H1 (cell line): ENCODE data around the gene CAD. TPM values are rescaled to one million over a fixed set of nuclear protein-coding genes. Genes with fewer than 3 reads are reported as not detected.

Experiments
- CTCF ChIA-PET: fragments of 300-600 bp; sonication (Branson Sonifier 250); formaldehyde crosslinking; loops from one replicate; lab custom pipeline; 2021; ENCODE audit not compliant: partially characterized antibody; lab: Charles Lee
- POLR2A ChIA-PET: fragments of 300-600 bp; sonication (Branson Sonifier 250); formaldehyde crosslinking; loops from one replicate; lab custom pipeline; 2021; ENCODE audit warnings: inconsistent platforms; ENCODE audit not compliant: partially characterized antibody; lab: Charles Lee
- DNase-seq, 2 experiments: peaks; one replicate each; pipeline versions ENCODE4 v3.0.0 to v3.0.0-alpha.2; 2010 to 2022; ENCODE audit warnings: low spot score in 2 of 2, low read depth in 1 of 2, mixed read lengths in 1 of 2
- FAIRE-seq: peaks from 2 replicates; lab custom pipeline; 2011; peaks lifted over from hg19 to GRCh38; lab: Jason Lieb, UNC
- H2AFZ ChIP-seq: 2 replicates; pipeline ENCODE4 v1.8.1; 2012; ENCODE audit warnings: low read length, inconsistent platforms
- H2AK5ac ChIP-seq: 2 replicates; pipeline ENCODE4 v1.6.1; 2013; ENCODE audit warnings: low read depth, low read length
- H2BK120ac ChIP-seq: replicated peaks from 2 replicates; pipeline ENCODE3; 2013; ENCODE audit warnings: low read depth, low read length, inconsistent platforms
- H2BK12ac ChIP-seq: 2 replicates; pipeline ENCODE4 v1.6.1; 2013; ENCODE audit warnings: low read depth, low read length
- H2BK15ac ChIP-seq: 2 replicates; pipeline ENCODE4 v1.6.1; 2013; ENCODE audit warnings: low read length
- H2BK20ac ChIP-seq: 2 replicates; pipeline ENCODE4 v1.6.1; 2013; ENCODE audit warnings: low read length
- H2BK5ac ChIP-seq: 2 replicates; pipeline ENCODE4 v1.6.1; 2013; ENCODE audit warnings: low read depth, low read length
- H3K14ac ChIP-seq: 2 replicates; pipeline ENCODE4 v1.6.1; 2013; ENCODE audit warnings: inconsistent platforms; ENCODE audit not compliant: insufficient read length
- H3K18ac ChIP-seq: 2 replicates; pipeline ENCODE4 v1.6.1; 2013; ENCODE audit warnings: low read length; ENCODE audit errors: extremely low read depth
- H3K23ac ChIP-seq: 2 replicates; pipeline ENCODE4 v1.6.1; 2013; ENCODE audit warnings: inconsistent platforms; ENCODE audit not compliant: insufficient read length
- H3K23me2 ChIP-seq: 2 replicates; pipeline ENCODE4 v1.6.1; 2013; ENCODE audit warnings: low read depth, low read length
- H3K27ac ChIP-seq: 2 replicates; pipeline ENCODE4 v1.6.1; 2011; ENCODE audit warnings: low read depth, low read length, inconsistent platforms
- H3K27me3 ChIP-seq, 4 experiments: replicated peaks in 1 of 4; 1 replicate in 1 of 4; 2 replicates in 3 of 4; pipeline versions ENCODE4 v1.6.1 to v1.8.1; 2011 to 2013; ENCODE audit warnings: low read length in 3 of 4, mild to moderate bottlenecking in 3 of 4, inconsistent platforms in 2 of 4, mixed read lengths in 2 of 4, moderate library complexity in 1 of 4; ENCODE audit not compliant: control insufficient read depth in 3 of 4, insufficient read depth in 3 of 4; ENCODE audit errors: extremely low read depth in 1 of 4
- H3K36me3 ChIP-seq, 4 experiments: 2 replicates each; pipeline versions ENCODE4 v1.6.1 to v1.8.1; 2011 to 2013; ENCODE audit warnings: mild to moderate bottlenecking in 4 of 4, low read length in 3 of 4, moderate library complexity in 2 of 4, control low read depth in 1 of 4, inconsistent platforms in 1 of 4; ENCODE audit not compliant: insufficient read depth in 4 of 4, control insufficient read depth in 2 of 4
- H3K4ac ChIP-seq: replicated peaks from 2 replicates; pipeline ENCODE3; 2013; ENCODE audit warnings: low read length, low read depth, mixed read lengths, inconsistent platforms; ENCODE audit not compliant: insufficient read length
- H3K4me1 ChIP-seq, 4 experiments: replicated peaks in 1 of 4; 1 replicate in 1 of 4; 2 replicates in 3 of 4; pipeline versions ENCODE4 v1.6.1 to v1.8.1; 2011 to 2013; ENCODE audit warnings: low read length in 3 of 4, inconsistent platforms in 2 of 4, mixed read lengths in 1 of 4; ENCODE audit not compliant: insufficient read depth in 4 of 4, control insufficient read depth in 3 of 4
- H3K4me2 ChIP-seq, 2 experiments: 2 replicates each; pipeline versions ENCODE4 v1.6.1 to v1.8.1; 2011 to 2013; ENCODE audit warnings: low read depth in 2 of 2, low read length in 2 of 2, control low read depth in 1 of 2, inconsistent platforms in 1 of 2, mild to moderate bottlenecking in 1 of 2; ENCODE audit not compliant: insufficient read depth in 1 of 2
- H3K4me3 ChIP-seq, 4 experiments: fragments of 200-600, 300-600 bp in 1 of 4; sonication (generic), shearing (Covaris generic), sonication (Bioruptor Twin) in 1 of 4; 2 replicates each; pipeline versions ENCODE4 v1.5.1 to v1.8.1; 2011 to 2016; ENCODE audit warnings: low read length in 4 of 4, low read depth in 3 of 4, control low read depth in 2 of 4, inconsistent platforms in 2 of 4, mild to moderate bottlenecking in 2 of 4, mixed read lengths in 1 of 4, moderate library complexity in 1 of 4; ENCODE audit not compliant: insufficient read depth in 2 of 4; ENCODE audit errors: extremely low read depth in 1 of 4
- H3K56ac ChIP-seq: replicated peaks from 2 replicates; pipeline ENCODE3; 2013; ENCODE audit warnings: low read depth, mild to moderate bottlenecking, mixed read lengths, low read length, inconsistent platforms; ENCODE audit not compliant: insufficient read length
- H3K79me1 ChIP-seq: 2 replicates; pipeline ENCODE4 v1.6.1; 2013; ENCODE audit warnings: low read depth, low read length, control low read depth
- H3K79me2 ChIP-seq, 2 experiments: 2 replicates each; pipeline versions ENCODE4 v1.6.1 to v1.8.1; 2012 to 2013; ENCODE audit warnings: low read length in 2 of 2, mild to moderate bottlenecking in 2 of 2, inconsistent platforms in 1 of 2; ENCODE audit not compliant: insufficient read depth in 2 of 2, control insufficient read depth in 1 of 2
- H3K9ac ChIP-seq, 4 experiments: replicated peaks in 1 of 4; 1 replicate in 1 of 4; 2 replicates in 3 of 4; pipeline versions ENCODE4 v1.6.1 to v1.8.1; 2011 to 2013; ENCODE audit warnings: low read depth in 3 of 4, low read length in 3 of 4, control low read depth in 2 of 4, mild to moderate bottlenecking in 2 of 4, moderate library complexity in 2 of 4, inconsistent platforms in 1 of 4; ENCODE audit errors: extremely low read depth in 1 of 4
- H3K9me3 ChIP-seq, 2 experiments: 2 replicates each; pipeline versions ENCODE4 v1.6.1 to v1.8.1; 2012 to 2013; ENCODE audit warnings: mild to moderate bottlenecking in 2 of 2, moderate library complexity in 2 of 2, control low read depth in 1 of 2, inconsistent platforms in 1 of 2, low read depth in 1 of 2, low read length in 1 of 2, mixed read lengths in 1 of 2; ENCODE audit not compliant: insufficient read depth in 2 of 2
- H4K20me1 ChIP-seq, 2 experiments: replicated peaks in 1 of 2; 2 replicates each; pipeline versions ENCODE3 to v1.8.1; 2011 to 2013; ENCODE audit warnings: inconsistent platforms in 2 of 2, low read length in 2 of 2, mild to moderate bottlenecking in 1 of 2; ENCODE audit not compliant: insufficient read depth in 2 of 2, control insufficient read depth in 1 of 2
- H4K5ac ChIP-seq: 2 replicates; pipeline ENCODE4 v1.6.1; 2013; ENCODE audit warnings: low read length, low read depth, mixed read lengths, inconsistent platforms; ENCODE audit not compliant: insufficient read length
- H4K8ac ChIP-seq: 2 replicates; pipeline ENCODE4 v1.8.0; 2013; ENCODE audit warnings: mild to moderate bottlenecking, moderate library complexity, low read length, inconsistent platforms; ENCODE audit not compliant: insufficient read depth; ENCODE audit errors: extremely low read depth
- H4K91ac ChIP-seq: replicated peaks from 2 replicates; pipeline ENCODE3; 2013; ENCODE audit warnings: low read length, mixed read lengths, inconsistent platforms; ENCODE audit not compliant: insufficient read length
- ASH2L ChIP-seq: fragments of 200-600, 300-600 bp; sonication (generic); IDR thresholded peaks from one replicate; pipeline ENCODE4 v1.7.1; 2017; ENCODE audit warnings: low read length
- ATF3 ChIP-seq: IDR thresholded peaks from 2 replicates; pipeline ENCODE4 v1.6.1; 2011; ENCODE audit warnings: low read depth, mild to moderate bottlenecking, low read length; ENCODE audit not compliant: insufficient read depth
- BACH1 ChIP-seq: IDR thresholded peaks from 2 replicates; pipeline ENCODE4 v1.6.1; 2012; ENCODE audit warnings: low read length, improper control_type of control experiment
- CBX8 ChIP-seq: fragments of 300-800, 300-1000 bp; sonication (generic); IDR thresholded peaks from 2 replicates; pipeline ENCODE4 v1.7.1; 2016; ENCODE audit warnings: low read depth, low read length, borderline replicate concordance
- CHD1 ChIP-seq: IDR thresholded peaks from 2 replicates; pipeline ENCODE4 v1.6.1; 2012; ENCODE audit warnings: low read depth, low read length, improper control_type of control experiment
- CREB1 ChIP-seq: IDR thresholded peaks from 2 replicates; pipeline ENCODE4 v1.6.1; 2012; ENCODE audit warnings: inconsistent platforms
- CTBP2 ChIP-seq: IDR thresholded peaks from 2 replicates; pipeline ENCODE4 v1.7.0; 2011; ENCODE audit warnings: borderline replicate concordance, mild to moderate bottlenecking, moderate library complexity, mixed read lengths, low read length; ENCODE audit not compliant: insufficient read depth, insufficient read length
- E2F6 ChIP-seq: IDR thresholded peaks from 2 replicates; pipeline ENCODE4 v1.6.1; 2012; ENCODE audit warnings: inconsistent platforms
- GABPA ChIP-seq: IDR thresholded peaks from 2 replicates; pipeline ENCODE4 v1.6.1; 2011; ENCODE audit warnings: mild to moderate bottlenecking, low read length, moderate library complexity, borderline replicate concordance; ENCODE audit not compliant: insufficient read depth
- SIX5 ChIP-seq: IDR thresholded peaks from 2 replicates; pipeline ENCODE4 v1.6.1; 2011; ENCODE audit warnings: mild to moderate bottlenecking, low read depth, low read length
- SP2 ChIP-seq: IDR thresholded peaks from 2 replicates; pipeline ENCODE4 v1.6.1; 2012; ENCODE audit warnings: mild to moderate bottlenecking, low read length, inconsistent platforms
- SUZ12 ChIP-seq: fragments of 200-600 bp; sonication (generic); IDR thresholded peaks from 2 replicates; pipeline ENCODE4 v1.6.1; 2012; ENCODE audit warnings: mild to moderate bottlenecking, inconsistent platforms, low read length, moderate library complexity, mixed read lengths
- TAF1 ChIP-seq: IDR thresholded peaks from 2 replicates; pipeline ENCODE4 v1.6.1; 2011; ENCODE audit warnings: mild to moderate bottlenecking, low read depth, low read length
- ZNF274 ChIP-seq: IDR thresholded peaks from 2 replicates; pipeline ENCODE4 v1.7.0; 2012; ENCODE audit warnings: low read length, borderline replicate concordance; ENCODE audit errors: extremely low read depth
- WGBS, 2 experiments: shearing (Covaris generic) in 1 of 2; methylation state at CpG; one replicate each; pipeline versions ENCODE4 v1.1.6 to v1.1.7; 2013 to 2015; ENCODE audit warnings: low lambda C conversion rate in 2 of 2, mixed read lengths in 2 of 2, inconsistent platforms in 1 of 2, low coverage in 1 of 2, missing lambda C conversion rate in 1 of 2; ENCODE audit not compliant: insufficient replicate concordance in 2 of 2, insufficient coverage in 1 of 2, insufficient read length in 1 of 2; ENCODE audit errors: extremely low coverage in 1 of 2, missing lambda C conversion rate in 1 of 2; 5-methylcytosine and 5-hydroxymethylcytosine counted together
- polyA plus RNA-seq, 7 experiments: library from polyadenylated mRNA; depleted of rRNA in 3 of 7; stranded (reverse) in 5 of 7; unstranded in 2 of 7; fragments of >200 nt in 5 of 7; fragments of 200-250 nt in 2 of 7; gene quantifications; 1 replicate in 5 of 7; 2 replicates in 1 of 7; 4 replicates in 1 of 7; pipeline versions ENCODE4 v1.2.1 to v1.2.3, GENCODE V29; 2011 to 2013; ENCODE audit warnings: missing spikeins in 2 of 7, mixed read lengths in 2 of 7
- total RNA-seq: library from RNA; stranded (reverse); fragmentation: NEBNext Ultra II Directional; extraction: Animal tissue kit (Norgen Biotek cat#: 25700); gene quantifications from 2 replicates; pipeline ENCODE4 v1.2.1, GENCODE V29; 2021

Gene CAD
- total and polyA plus RNA-seq, 2 of the 8 experiments (the other 6 are each of a cell fraction or from before 2014, with no cell fraction given) = 130 to 146 TPM

GRCh38 chr2:27203741-27204140 is 13.4 kb upstream of the CAD start:
- no peaks in the 10 kb centered on the region for H3K23me2 ChIP-seq
- no peaks in the 10 kb centered on the region for H3K27me3 ChIP-seq
- H3K79me1 ChIP-seq = no peaks in the 10 kb centered on the region
- H3K14ac ChIP-seq = no peak overlapping the region
- no peak overlapping the region for H3K18ac ChIP-seq
- no peak overlapping the region for H2BK20ac ChIP-seq
- ChIA-PET POLR2A (interaction anchor here (1.2 to 2.1 kb wide), 8 partner anchors 9 to 89 kb away, joined by 3 to 8 read pairs (median 6); partner anchors contain the start of gene CAD), CTCF (interaction anchor here (0.8 to 4.0 kb wide), 7 partner anchors 12 to 115 kb away, joined by 3 to 15 read pairs (median 6); partner anchors contain the start of gene PREB)
- H3K4me1 ChIP-seq = no peaks in the 10 kb centered on the region
- H3K79me2 ChIP-seq = no peaks in the 10 kb centered on the region
- no peak overlapping the region for H2AK5ac ChIP-seq
- no peak overlapping the region for H2BK15ac ChIP-seq
- peaks cover 0 to 19% of the 10 kb centered on the region in 2 experiments for H4K20me1 ChIP-seq
- no peak overlapping the region for H3K56ac ChIP-seq
- H2BK12ac ChIP-seq = no peak overlapping the region
- H3K4me3 ChIP-seq = no peak overlapping the region
- H3K4me2 ChIP-seq = no peak overlapping the region
- H3K9ac ChIP-seq = no peak overlapping the region
- H3K36me3 ChIP-seq = peaks cover 60 to 84% (median 80%) of the 10 kb centered on the region in 4 experiments
- H4K91ac ChIP-seq = no peak overlapping the region
- no peak overlapping the region for H3K27ac ChIP-seq
- H4K5ac ChIP-seq = no peak overlapping the region
- H3K23ac ChIP-seq = no peak overlapping the region
- no peak for FAIRE-seq
- H2BK120ac ChIP-seq = no peak overlapping the region
- 90% methylated on average over 9 of the region's 9 CpGs; no CpG with 5 or more reads in 1 of the 2 experiments for WGBS, 2 experiments
- no peak overlapping the region for H2AFZ ChIP-seq
- no peak overlapping the region for H2BK5ac ChIP-seq
- DNase-seq = no peak
- no peaks in the 10 kb centered on the region for H3K9me3 ChIP-seq
- H4K8ac ChIP-seq = no peak overlapping the region
- no peak overlapping the region for H3K4ac ChIP-seq
- TF ChIP-seq ZNF274 (no peak), TAF1 (no peak), GABPA (no peak), CREB1 (no peak), ATF3 (no peak), CBX8 (no peak), SUZ12 (no peak), CHD1 (no peak), CTBP2 (no peak), E2F6 (no peak), SIX5 (no peak), ASH2L (no peak), SP2 (no peak), BACH1 (no peak)
